HUES64 (cell line): ENCODE measurements around the gene NRIP1.
A peak's percentile ranks its signal among the peaks of the same experiment; 100 is the strongest.

Experiments
- H3K27ac ChIP-seq: 2 replicates; pipeline ENCODE4 v1.7.0; 2013; ENCODE audit warnings: low read depth, low read length, inconsistent platforms
- H3K27me3 ChIP-seq: 2 replicates; pipeline ENCODE4 v1.6.1; 2013; ENCODE audit warnings: mild to moderate bottlenecking, low read length; ENCODE audit not compliant: insufficient read depth
- H3K36me3 ChIP-seq: 2 replicates; pipeline ENCODE4 v1.6.1; 2013; ENCODE audit warnings: mild to moderate bottlenecking, low read length; ENCODE audit not compliant: insufficient read depth
- H3K4me1 ChIP-seq: 2 replicates; pipeline ENCODE4 v1.6.1; 2013; ENCODE audit warnings: mild to moderate bottlenecking, low read length, moderate library complexity; ENCODE audit not compliant: insufficient read depth
- H3K4me3 ChIP-seq: 2 replicates; pipeline ENCODE4 v1.5.1; 2013; ENCODE audit warnings: mild to moderate bottlenecking, low read length, moderate library complexity
- H3K9ac ChIP-seq: 2 replicates; pipeline ENCODE4 v1.6.1; 2013; ENCODE audit warnings: mild to moderate bottlenecking, low read depth, low read length
- H3K9me3 ChIP-seq: 2 replicates; pipeline ENCODE4 v1.6.1; 2013; ENCODE audit warnings: low read depth, low read length; ENCODE audit not compliant: insufficient read depth
- WGBS: fragments of 150-250, 120-280 bp; methylation state at CpG from one replicate; pipeline ENCODE4 v1.1.7; 2013; ENCODE audit warnings: missing lambda C conversion rate; 5-methylcytosine and 5-hydroxymethylcytosine counted together

Gene NRIP1

GRCh38 chr21:15093216-15093615 lies 28.4 kb upstream of the NRIP1 start:
- Histone ChIP-seq H3K4me1 (peaks cover 8% of the 10 kb centered on the region; the same call in 1 of the 2 replicates), H3K9me3 (no peaks in the 10 kb centered on the region), H3K4me3 (no peak overlapping the region), H3K27ac (no peak overlapping the region), H3K36me3 (no peaks in the 10 kb centered on the region), H3K27me3 (no peaks in the 10 kb centered on the region), H3K9ac (no peak overlapping the region)
- WGBS, result 100% methylated on average over 1 of the region's 1 CpG

- Histone ChIP-seq H3K27me3 (no peaks in the 10 kb centered on the region), H3K9me3 (no peaks in the 10 kb centered on the region)
- WGBS, result 88% methylated on average over 1 of the region's 2 CpGs
These were observed 27.9 kb upstream of the NRIP1 start for GRCh38 chr21:15092745-15093144.

GRCh38 chr21:15090390-15090789 lies 25.6 kb upstream of the NRIP1 start:
- Histone ChIP-seq H3K9me3 (no peaks in the 10 kb centered on the region), H3K4me1 (peaks cover 5% of the 10 kb centered on the region; the same call in 1 of the 2 replicates), H3K27ac (no peak overlapping the region), H3K36me3 (no peaks in the 10 kb centered on the region), H3K9ac (no peak overlapping the region), H3K4me3 (no peak overlapping the region), H3K27me3 (no peaks in the 10 kb centered on the region)
- WGBS, result no CpG with 5 or more reads among the region's 1 CpG

More at GRCh38 chr21:15092745-15093144, 27.9 kb upstream of the NRIP1 start:
- Histone ChIP-seq H3K9ac (no peak overlapping the region), H3K4me1 (peaks cover 8% of the 10 kb centered on the region; the same call in 1 of the 2 replicates), H3K4me3 (no peak overlapping the region), H3K27ac (no peak overlapping the region), H3K36me3 (no peaks in the 10 kb centered on the region)

GRCh38 chr21:15088488-15088887 lies 23.7 kb upstream of the NRIP1 start:
- no peaks in the 10 kb centered on the region for H3K4me1 ChIP-seq
- H3K4me3 ChIP-seq, result no peak overlapping the region
- H3K9me3 ChIP-seq, result no peaks in the 10 kb centered on the region
- no peaks in the 10 kb centered on the region for H3K27me3 ChIP-seq
- H3K36me3 ChIP-seq, result no peaks in the 10 kb centered on the region
- no peak overlapping the region for H3K9ac ChIP-seq
- no peak overlapping the region for H3K27ac ChIP-seq
- WGBS, result 91% methylated on average over 1 of the region's 1 CpG

- Histone ChIP-seq H3K4me3 (no peak overlapping the region), H3K9ac (no peak overlapping the region), H3K4me1 (no peaks in the 10 kb centered on the region), H3K9me3 (no peaks in the 10 kb centered on the region), H3K27ac (no peak overlapping the region), H3K27me3 (no peaks in the 10 kb centered on the region), H3K36me3 (no peaks in the 10 kb centered on the region)
These were observed 19.9 kb upstream of the NRIP1 start for GRCh38 chr21:15084668-15085067.

GRCh38 chr21:15080526-15080925 lies 15.7 kb upstream of the NRIP1 start:
- no peaks in the 10 kb centered on the region for H3K4me1 ChIP-seq
- H3K9me3 ChIP-seq, result no peaks in the 10 kb centered on the region
- WGBS, result 96% methylated on average over 2 of the region's 2 CpGs
- no peak overlapping the region for H3K27ac ChIP-seq
- no peaks in the 10 kb centered on the region for H3K27me3 ChIP-seq
- H3K4me3 ChIP-seq, result no peak overlapping the region
- H3K36me3 ChIP-seq, result no peaks in the 10 kb centered on the region
- no peak overlapping the region for H3K9ac ChIP-seq

- Histone ChIP-seq H3K27ac (no peak overlapping the region), H3K27me3 (no peaks in the 10 kb centered on the region), H3K4me3 (no peak overlapping the region), H3K36me3 (no peaks in the 10 kb centered on the region), H3K9ac (no peak overlapping the region), H3K9me3 (no peaks in the 10 kb centered on the region), H3K4me1 (no peaks in the 10 kb centered on the region)
- 89% methylated on average over 10 of the region's 10 CpGs for WGBS
These were observed 14.5 kb upstream of the NRIP1 start for GRCh38 chr21:15079269-15079668.

GRCh38 chr21:15078180-15078579 lies 13.4 kb upstream of the NRIP1 start:
- H3K4me3 ChIP-seq, result no peak overlapping the region
- no peak overlapping the region for H3K27ac ChIP-seq
- H3K9me3 ChIP-seq, result no peaks in the 10 kb centered on the region
- H3K36me3 ChIP-seq, result no peaks in the 10 kb centered on the region
- H3K27me3 ChIP-seq, result no peaks in the 10 kb centered on the region
- H3K9ac ChIP-seq, result no peak overlapping the region
- WGBS, result 98% methylated on average over 2 of the region's 2 CpGs
- H3K4me1 ChIP-seq, result no peaks in the 10 kb centered on the region

- H3K4me3 ChIP-seq, result no peak overlapping the region
- no peaks in the 10 kb centered on the region for H3K4me1 ChIP-seq
- no peak overlapping the region for H3K9ac ChIP-seq
- 93% methylated on average over 4 of the region's 4 CpGs for WGBS
- no peaks in the 10 kb centered on the region for H3K9me3 ChIP-seq
- no peaks in the 10 kb centered on the region for H3K27me3 ChIP-seq
- H3K36me3 ChIP-seq, result no peaks in the 10 kb centered on the region
- no peak overlapping the region for H3K27ac ChIP-seq
These were observed 12.8 kb upstream of the NRIP1 start for GRCh38 chr21:15077529-15078145.

- WGBS, result 85% methylated on average over 2 of the region's 2 CpGs
- no peak overlapping the region for H3K9ac ChIP-seq
- no peak overlapping the region for H3K27ac ChIP-seq
- no peak overlapping the region for H3K4me3 ChIP-seq
- H3K9me3 ChIP-seq, result no peaks in the 10 kb centered on the region
- no peaks in the 10 kb centered on the region for H3K4me1 ChIP-seq
- H3K27me3 ChIP-seq, result no peaks in the 10 kb centered on the region
- H3K36me3 ChIP-seq, result no peaks in the 10 kb centered on the region
These were observed 11.9 kb upstream of the NRIP1 start for GRCh38 chr21:15076730-15077129.

- Histone ChIP-seq H3K27ac (no peak overlapping the region), H3K9me3 (no peaks in the 10 kb centered on the region), H3K4me3 (no peak overlapping the region), H3K9ac (no peak overlapping the region), H3K4me1 (peaks cover 6% of the 10 kb centered on the region), H3K27me3 (peaks cover 18% of the 10 kb centered on the region), H3K36me3 (no peaks in the 10 kb centered on the region)
- 84% methylated on average over 6 of the region's 6 CpGs for WGBS
These were observed 6.2 kb upstream of the NRIP1 start for GRCh38 chr21:15071009-15071408.

- Histone ChIP-seq H3K9ac (peak overlapping the region; percentile 79; the same call in 1 of the 2 replicates), H3K9me3 (no peaks in the 10 kb centered on the region), H3K4me3 (peak overlapping the region; percentile 85), H3K4me1 (peaks cover 32% of the 10 kb centered on the region), H3K27ac (no peak overlapping the region), H3K27me3 (peaks cover 35% of the 10 kb centered on the region), H3K36me3 (no peaks in the 10 kb centered on the region)
- WGBS, result 31% methylated on average over 5 of the region's 8 CpGs
These were observed 1.3 kb upstream of the NRIP1 start for GRCh38 chr21:15066123-15066575.
